ENCODE results near the gene NLK. TPM values are rescaled to one million over a fixed set of nuclear protein-coding genes. Genes with fewer than 3 reads are reported as not detected.

NLK gene
- polyA plus RNA-seq, 1 donor from 2014 or later, result 81.7 TPM

GRCh38 chr17:28166478-28166877 is 124.0 kb downstream of the NLK start:
- Histone ChIP-seq H3K9ac (ENCODE audit: low read length) (no peak overlapping the region), H3K27me3 (ENCODE audit: insufficient read depth, low read depth, low read length) (no peaks in the 10 kb centered on the region), H3K36me3 (ENCODE audit: insufficient read depth, low read length) (peaks cover 3% of the 10 kb centered on the region), H2AFZ (ENCODE audit: low read depth, low read length) (no peak overlapping the region), H3K4me3 (ENCODE audit: low read length) (no peak overlapping the region), H3K9me2 (ENCODE audit: insufficient read depth, low read length) (no peaks in the 10 kb centered on the region), H4K20me1 (ENCODE audit: insufficient read depth) (no peaks in the 10 kb centered on the region), H3K27ac (ENCODE audit: low read length) (no peak overlapping the region), H3F3A (ENCODE audit: insufficient read depth, low read length, poor library complexity, severe bottlenecking) (no peaks in the 10 kb centered on the region), H3K4me2 (ENCODE audit: low read length) (no peak overlapping the region), H3K79me2 (replicated peaks; ENCODE audit: insufficient read depth, low read length) (no peaks in the 10 kb centered on the region), H3K9me3 (ENCODE audit: low read length) (no peaks in the 10 kb centered on the region)
- no peak for TF ChIP-seq SMC3 (conservative IDR thresholded peaks at IDR 0.05; ENCODE audit: poor library complexity)
- TF ChIP-seq POLR2AphosphoS5 (IDR thresholded peaks at IDR 0.05), result no peak
- no peak for TF ChIP-seq RAD21 (conservative IDR thresholded peaks at IDR 0.05)
- TF ChIP-seq TAF1 (IDR thresholded peaks at IDR 0.05; ENCODE audit: low read depth), result no peak
- TF ChIP-seq MXI1 (conservative IDR thresholded peaks at IDR 0.05; ENCODE audit: poor library complexity, severe bottlenecking), result no peak
- TF ChIP-seq CTCF (IDR thresholded peaks at IDR 0.05; ENCODE audit: poor library complexity, severe bottlenecking), result no peak
- TF ChIP-seq REST (IDR thresholded peaks at IDR 0.05; ENCODE audit: borderline replicate concordance), result no peak
- no peak for TF ChIP-seq EP300 (conservative IDR thresholded peaks at IDR 0.05; ENCODE audit: poor library complexity, severe bottlenecking)
- TF ChIP-seq EZH2 (IDR thresholded peaks at IDR 0.05; ENCODE audit: borderline replicate concordance, insufficient read depth, low read length, poor library complexity, severe bottlenecking), result no peak

- H3K9me2 ChIP-seq (ENCODE audit: insufficient read depth, low read length), result no peaks in the 10 kb centered on the region
- no peak overlapping the region for H3K4me3 ChIP-seq (ENCODE audit: low read length)
- no peaks in the 10 kb centered on the region for H3K79me2 ChIP-seq (replicated peaks; ENCODE audit: insufficient read depth, low read length)
- no peak overlapping the region for H3K27ac ChIP-seq (ENCODE audit: low read length)
- no peak overlapping the region for H3K9ac ChIP-seq (ENCODE audit: low read length)
- H3F3A ChIP-seq (ENCODE audit: insufficient read depth, low read length, poor library complexity, severe bottlenecking), result no peaks in the 10 kb centered on the region
- no peaks in the 10 kb centered on the region for H4K20me1 ChIP-seq (ENCODE audit: insufficient read depth)
- no peaks in the 10 kb centered on the region for H3K9me3 ChIP-seq (ENCODE audit: low read length)
- H3K4me2 ChIP-seq (ENCODE audit: low read length), result no peak overlapping the region
- no peak for TF ChIP-seq TAF1 (IDR thresholded peaks at IDR 0.05; ENCODE audit: low read depth)
- no peak for TF ChIP-seq EZH2 (IDR thresholded peaks at IDR 0.05; ENCODE audit: borderline replicate concordance, insufficient read depth, low read length, poor library complexity, severe bottlenecking)
- no peak for TF ChIP-seq POLR2AphosphoS5 (IDR thresholded peaks at IDR 0.05)
- TF ChIP-seq EP300 (conservative IDR thresholded peaks at IDR 0.05; ENCODE audit: poor library complexity, severe bottlenecking), result no peak
- TF ChIP-seq REST (IDR thresholded peaks at IDR 0.05; ENCODE audit: borderline replicate concordance), result no peak
- no peak for TF ChIP-seq RAD21 (conservative IDR thresholded peaks at IDR 0.05)
- no peak for TF ChIP-seq SMC3 (conservative IDR thresholded peaks at IDR 0.05; ENCODE audit: poor library complexity)
- TF ChIP-seq MXI1 (conservative IDR thresholded peaks at IDR 0.05; ENCODE audit: poor library complexity, severe bottlenecking), result no peak
- TF ChIP-seq CTCF (IDR thresholded peaks at IDR 0.05; ENCODE audit: poor library complexity, severe bottlenecking), result no peak
- no peak overlapping the region for H2AFZ ChIP-seq (ENCODE audit: low read depth, low read length)
- no peaks in the 10 kb centered on the region for H3K27me3 ChIP-seq (ENCODE audit: insufficient read depth, low read depth, low read length)
- peaks cover 3% of the 10 kb centered on the region for H3K36me3 ChIP-seq (ENCODE audit: insufficient read depth, low read length)
Measured at GRCh38 chr17:28169621-28170349, 127.3 kb downstream of the NLK start.

Measured in neural cell (in vitro differentiated cells).